ENCODE results near the gene TNFAIP8L1.

DNA sequence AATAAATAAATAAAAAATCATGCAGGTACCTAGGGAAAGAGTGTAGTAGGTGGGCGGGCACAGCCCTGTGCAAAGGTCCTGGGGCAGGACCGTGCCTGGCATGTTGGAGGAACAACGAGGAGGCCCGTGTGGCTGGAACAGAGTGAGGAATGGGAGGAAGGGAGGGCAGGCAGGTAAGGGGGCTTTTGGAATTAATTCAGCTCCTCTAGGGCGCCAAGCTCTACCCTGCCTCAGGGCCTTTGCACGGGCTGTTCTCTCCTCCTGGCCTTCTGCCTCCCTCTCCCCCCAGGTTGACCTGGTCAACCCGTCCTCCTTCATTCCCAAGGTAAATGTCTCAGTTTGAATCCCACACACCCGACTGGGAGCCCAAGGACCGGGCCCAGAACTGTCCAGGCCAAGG is 48.8 kb upstream of the TNFAIP8L1 start:
- TF ChIP-seq POU6F1 (CRISPR knock-in tag; IDR thresholded peaks at IDR 0.05; ENCODE audit: borderline replicate concordance, low read depth) (no peak), ARNTL (CRISPR knock-in tag; IDR thresholded peaks at IDR 0.05; ENCODE audit: borderline replicate concordance, low read depth) (no peak), ZNF70 (CRISPR knock-in tag; IDR thresholded peaks at IDR 0.05) (no peak), TSHZ2 (CRISPR knock-in tag; IDR thresholded peaks at IDR 0.05) (no peak)
- TF ChIP-seq, protein P1, sequence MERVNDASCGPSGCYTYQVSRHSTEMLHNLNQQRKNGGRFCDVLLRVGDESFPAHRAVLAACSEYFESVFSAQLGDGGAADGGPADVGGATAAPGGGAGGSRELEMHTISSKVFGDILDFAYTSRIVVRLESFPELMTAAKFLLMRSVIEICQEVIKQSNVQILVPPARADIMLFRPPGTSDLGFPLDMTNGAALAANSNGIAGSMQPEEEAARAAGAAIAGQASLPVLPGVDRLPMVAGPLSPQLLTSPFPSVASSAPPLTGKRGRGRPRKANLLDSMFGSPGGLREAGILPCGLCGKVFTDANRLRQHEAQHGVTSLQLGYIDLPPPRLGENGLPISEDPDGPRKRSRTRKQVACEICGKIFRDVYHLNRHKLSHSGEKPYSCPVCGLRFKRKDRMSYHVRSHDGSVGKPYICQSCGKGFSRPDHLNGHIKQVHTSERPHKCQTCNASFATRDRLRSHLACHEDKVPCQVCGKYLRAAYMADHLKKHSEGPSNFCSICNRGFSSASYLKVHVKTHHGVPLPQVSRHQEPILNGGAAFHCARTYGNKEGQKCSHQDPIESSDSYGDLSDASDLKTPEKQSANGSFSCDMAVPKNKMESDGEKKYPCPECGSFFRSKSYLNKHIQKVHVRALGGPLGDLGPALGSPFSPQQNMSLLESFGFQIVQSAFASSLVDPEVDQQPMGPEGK (CRISPR knock-in tag; IDR thresholded peaks at IDR 0.05; ENCODE audit: borderline replicate concordance) = no peak

All from SK-N-SH treated with all-trans-retinoic acid at 6 μM for 48 hours (cell line).